ENCODE data around the gene FXYD4. TPM values are rescaled to one million over a fixed set of nuclear protein-coding genes. Genes with fewer than 3 reads are reported as not detected.
A peak's percentile ranks its signal among the peaks of the same experiment; 100 is the strongest.

FXYD4 gene
- total and polyA plus RNA-seq, 2 donors, result 0.95 TPM; not detected in 1

DNA sequence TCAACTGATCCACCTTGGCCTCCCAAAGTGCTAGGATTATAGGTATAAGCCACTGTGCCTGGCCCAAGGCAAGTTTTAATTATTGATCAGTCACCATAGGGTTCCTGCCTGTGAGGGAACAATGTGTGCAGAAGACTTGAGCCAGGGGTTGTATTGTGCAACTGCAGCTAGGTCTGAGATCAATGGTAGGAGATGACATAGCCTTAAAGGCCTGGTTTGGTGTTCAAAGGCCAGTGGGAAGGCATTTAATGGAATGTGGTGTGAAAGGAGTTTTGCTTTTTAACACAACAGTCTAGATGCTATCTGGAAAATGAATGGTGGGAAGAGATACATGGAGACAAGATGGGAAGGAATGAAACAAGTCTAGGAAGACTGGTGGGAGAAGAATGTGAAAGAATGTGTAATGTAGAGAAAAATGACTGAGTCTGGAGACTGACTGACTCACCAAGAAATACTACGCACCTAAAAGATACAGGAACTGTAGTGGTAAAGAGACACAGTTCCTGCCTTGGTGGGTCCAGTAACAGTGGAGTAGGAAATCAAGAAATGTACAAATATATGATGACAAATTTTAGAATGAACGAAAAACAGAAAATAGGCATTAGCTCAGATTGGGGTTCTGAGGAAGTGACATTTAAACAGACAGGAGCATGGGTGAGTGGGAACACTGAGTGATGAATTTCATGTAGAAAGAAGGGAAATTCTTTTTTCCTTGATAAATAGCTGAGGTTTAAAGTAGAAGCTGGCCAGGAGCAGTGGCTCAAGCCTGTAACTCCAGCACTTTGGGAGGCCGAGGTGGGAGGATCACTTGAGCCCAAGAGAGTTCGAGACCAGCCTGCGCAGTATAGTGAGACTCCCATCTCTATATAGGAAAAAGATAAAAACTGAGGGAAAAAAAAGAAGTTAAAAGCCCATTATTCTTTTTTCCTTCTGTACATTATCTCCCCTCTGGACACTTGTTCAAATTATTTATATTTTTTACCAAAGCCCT is 28.2 kb downstream of the FXYD4 start:
- H3K4me3 ChIP-seq (ENCODE audit: low read depth, low read length), result no peak overlapping the region
- H3K4me1 ChIP-seq (ENCODE audit: insufficient read depth), result peaks cover 2% of the 10 kb centered on the region
- no peak for DNase-seq (ENCODE audit: extremely low spot score)
- 89% methylated on average over 5 of the region's 5 CpGs for WGBS
- peak overlapping the region; percentile 5 for H3K27ac ChIP-seq (ENCODE audit: low read depth)
- no peaks in the 10 kb centered on the region for H3K36me3 ChIP-seq (ENCODE audit: insufficient read depth)

DNA sequence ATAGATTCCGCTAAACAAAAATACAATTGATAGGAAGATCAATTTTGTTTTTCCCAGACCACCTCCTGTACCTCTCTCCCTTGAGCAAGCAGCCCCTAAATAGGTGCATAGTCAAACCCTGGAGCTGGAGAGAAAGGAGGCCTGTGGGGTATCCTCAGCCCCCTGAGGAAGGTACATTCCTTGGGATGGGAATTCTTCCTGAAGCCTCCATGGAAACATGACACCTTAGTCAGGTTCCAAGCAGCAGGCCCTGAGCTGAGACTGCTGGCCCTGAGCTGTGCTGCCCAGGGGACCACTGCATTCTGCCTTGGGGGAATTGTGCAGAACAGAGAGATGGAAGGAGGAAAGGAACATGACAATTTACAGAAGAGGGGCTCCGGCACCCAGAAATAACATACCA is 30.2 kb downstream of the FXYD4 start:
- DNase-seq (ENCODE audit: extremely low spot score), result no peak
- Histone ChIP-seq H3K36me3 (ENCODE audit: insufficient read depth) (no peaks in the 10 kb centered on the region), H3K4me1 (ENCODE audit: insufficient read depth) (peaks cover 4% of the 10 kb centered on the region), H3K4me3 (ENCODE audit: low read depth, low read length) (no peak overlapping the region), H3K27ac (ENCODE audit: low read depth) (no peak overlapping the region)
- WGBS, result 93% methylated on average over 2 of the region's 2 CpGs

DNA sequence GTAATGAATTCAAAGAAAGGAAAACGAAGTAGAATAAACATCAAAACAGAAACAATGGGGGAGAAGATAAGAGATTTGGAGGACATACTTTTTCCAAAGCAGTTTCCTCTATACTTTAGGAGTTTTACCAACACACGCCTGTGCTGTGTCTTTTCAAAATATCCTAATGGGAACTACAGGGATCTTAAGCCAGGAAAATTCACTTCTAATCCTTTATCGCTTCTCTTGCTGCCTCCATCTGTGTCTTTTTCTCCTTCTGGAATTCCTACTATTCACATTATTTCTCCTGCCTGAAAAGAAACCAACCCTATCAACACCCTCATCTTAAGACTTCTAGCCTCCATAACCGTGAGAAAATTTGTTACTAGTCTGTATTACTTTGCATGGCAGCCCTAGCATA is 30.7 kb downstream of the FXYD4 start:
- Histone ChIP-seq H3K27ac (ENCODE audit: low read depth) (no peak overlapping the region), H3K4me3 (ENCODE audit: low read depth, low read length) (no peak overlapping the region), H3K4me1 (ENCODE audit: insufficient read depth) (peaks cover 4% of the 10 kb centered on the region), H3K36me3 (ENCODE audit: insufficient read depth) (no peaks in the 10 kb centered on the region)
- WGBS, result 58% methylated on average over 4 of the region's 4 CpGs
- no peak for DNase-seq (ENCODE audit: extremely low spot score)

DNA sequence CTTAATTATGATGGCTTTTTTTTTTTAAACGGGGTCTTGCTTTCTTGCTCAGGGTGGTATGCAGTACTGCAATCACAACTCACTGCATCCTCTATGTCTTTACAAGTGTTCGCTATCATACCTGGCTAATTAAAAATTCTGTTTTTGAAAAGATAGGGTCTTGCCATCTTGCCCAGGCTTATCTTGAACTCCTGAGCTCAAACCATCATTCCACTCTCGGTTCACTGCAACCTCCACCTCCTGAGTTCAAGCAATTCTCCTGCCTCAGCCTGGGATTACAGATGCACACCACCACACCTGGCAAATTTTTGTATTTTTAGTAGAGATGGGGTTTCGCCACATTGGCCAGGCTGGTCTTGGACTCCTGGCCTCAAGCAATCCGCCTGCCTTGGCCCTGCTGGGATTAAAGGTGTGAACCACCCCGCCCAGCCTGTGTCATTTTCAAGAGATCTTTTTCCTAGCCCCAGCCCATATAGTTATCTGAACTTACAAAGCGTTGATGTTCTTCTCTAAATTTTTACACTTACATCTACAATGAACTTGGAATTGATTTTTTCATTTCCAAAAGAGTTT is 31.5 kb downstream of the FXYD4 start:
- no peaks in the 10 kb centered on the region for H3K36me3 ChIP-seq (ENCODE audit: insufficient read depth)
- DNase-seq (ENCODE audit: extremely low spot score), result no peak
- no peak overlapping the region for H3K27ac ChIP-seq (ENCODE audit: low read depth)
- H3K4me3 ChIP-seq (ENCODE audit: low read depth, low read length), result no peak overlapping the region
- peaks cover 4% of the 10 kb centered on the region for H3K4me1 ChIP-seq (ENCODE audit: insufficient read depth)
- WGBS, result 85% methylated on average over 7 of the region's 7 CpGs

DNA sequence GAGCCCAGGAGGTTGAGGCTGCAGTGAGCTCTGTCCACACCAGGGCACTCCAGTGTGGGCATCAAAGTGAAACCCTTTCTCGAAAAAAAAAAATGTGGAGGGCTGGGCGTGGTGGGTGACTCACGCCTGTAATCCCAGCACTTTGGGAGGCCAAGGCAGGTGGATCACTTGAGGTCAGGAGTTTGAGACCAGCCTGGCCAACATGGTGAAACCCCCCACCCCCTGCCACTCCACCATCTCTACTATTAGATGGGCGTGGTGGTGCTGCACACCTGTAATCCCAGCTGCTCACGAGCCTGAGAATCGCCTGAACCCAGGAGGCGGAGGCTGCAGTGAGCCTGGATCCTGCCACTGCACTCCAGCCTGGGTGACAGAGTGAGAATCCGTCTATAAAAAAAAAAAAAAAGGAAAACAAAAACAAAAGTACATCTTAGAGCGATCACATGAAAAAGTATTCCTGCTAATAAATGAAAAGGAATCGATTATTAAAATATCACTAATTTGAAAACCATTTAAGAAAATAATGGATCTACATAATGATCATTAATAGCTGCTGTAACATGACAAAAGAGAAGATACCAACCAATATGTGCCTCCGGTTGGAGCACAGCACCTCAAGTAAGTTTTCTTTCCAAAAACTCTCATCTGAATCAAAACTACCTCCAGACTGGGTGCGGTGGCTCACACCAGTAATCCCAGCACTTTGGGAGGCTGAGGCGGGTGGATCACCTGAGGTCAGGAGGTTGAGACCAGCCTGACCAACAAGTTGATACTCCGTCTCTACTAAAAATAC is 32.7 kb downstream of the FXYD4 start:
- peaks cover 4% of the 10 kb centered on the region for H3K4me1 ChIP-seq (ENCODE audit: insufficient read depth)

DNA sequence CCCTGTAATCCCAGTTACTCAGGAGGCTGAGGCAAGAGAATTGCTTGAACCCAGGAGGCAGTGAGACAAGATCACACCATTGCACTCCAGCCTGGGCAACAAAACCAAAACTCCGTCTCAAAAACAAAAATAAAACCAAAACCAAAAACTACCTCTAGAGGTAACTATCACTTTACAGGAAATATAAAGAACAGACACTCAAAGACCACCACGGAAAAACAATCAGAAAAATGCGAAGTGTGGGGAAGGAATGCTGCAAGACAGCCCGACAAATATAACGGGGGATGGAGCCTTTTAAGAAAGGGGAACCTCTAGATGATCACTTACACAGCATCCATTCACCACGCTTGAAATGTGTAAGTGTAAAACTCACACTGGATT is 33.3 kb downstream of the FXYD4 start:
- H3K36me3 ChIP-seq (ENCODE audit: insufficient read depth), result no peaks in the 10 kb centered on the region
- H3K27ac ChIP-seq (ENCODE audit: low read depth), result no peak overlapping the region
- WGBS, result 71% methylated on average over 6 of the region's 6 CpGs
- DNase-seq (ENCODE audit: extremely low spot score), result no peak
- H3K4me3 ChIP-seq (ENCODE audit: low read depth, low read length), result no peak overlapping the region
- H3K4me1 ChIP-seq (ENCODE audit: insufficient read depth), result peaks cover 4% of the 10 kb centered on the region

More for the DNA sequence above, 32.7 kb downstream of the FXYD4 start:
- no peak overlapping the region for H3K4me3 ChIP-seq (ENCODE audit: low read depth, low read length)
- no peak for DNase-seq (ENCODE audit: extremely low spot score)
- 77% methylated on average over 14 of the region's 14 CpGs for WGBS
- H3K36me3 ChIP-seq (ENCODE audit: insufficient read depth), result no peaks in the 10 kb centered on the region
- no peak overlapping the region for H3K27ac ChIP-seq (ENCODE audit: low read depth)

DNA sequence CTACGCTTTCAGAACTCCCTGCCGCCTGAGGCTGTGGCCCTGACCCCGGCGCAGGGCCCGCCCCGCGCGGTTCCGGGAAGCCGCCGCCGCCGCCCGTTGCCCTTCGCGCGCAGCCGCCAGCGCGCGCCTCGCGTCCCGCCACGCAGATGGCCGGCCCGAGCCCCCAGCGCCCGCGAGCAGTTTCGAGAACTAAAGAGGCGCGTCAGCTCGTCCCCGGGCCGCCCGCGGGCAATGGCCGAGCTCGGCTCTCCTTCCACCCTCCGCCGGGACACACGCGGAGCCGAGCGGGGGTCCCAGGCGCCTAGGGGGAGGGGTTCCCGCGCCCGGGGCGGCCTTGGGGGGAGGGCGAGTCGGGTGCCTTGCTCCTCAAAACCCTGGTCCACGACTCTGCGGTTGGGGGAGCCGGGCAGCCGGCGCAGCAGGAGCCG is 35.7 kb downstream of the FXYD4 start:
- H3K36me3 ChIP-seq (ENCODE audit: insufficient read depth), result no peaks in the 10 kb centered on the region
- H3K4me3 ChIP-seq (ENCODE audit: low read depth, low read length), result peak overlapping the region; percentile 91
- peaks cover 4% of the 10 kb centered on the region for H3K4me1 ChIP-seq (ENCODE audit: insufficient read depth)
- DNase-seq (ENCODE audit: extremely low spot score), result no peak
- WGBS, result under 1% methylated on average over 59 of the region's 59 CpGs
- H3K27ac ChIP-seq (ENCODE audit: low read depth), result peak overlapping the region; percentile 100

DNA sequence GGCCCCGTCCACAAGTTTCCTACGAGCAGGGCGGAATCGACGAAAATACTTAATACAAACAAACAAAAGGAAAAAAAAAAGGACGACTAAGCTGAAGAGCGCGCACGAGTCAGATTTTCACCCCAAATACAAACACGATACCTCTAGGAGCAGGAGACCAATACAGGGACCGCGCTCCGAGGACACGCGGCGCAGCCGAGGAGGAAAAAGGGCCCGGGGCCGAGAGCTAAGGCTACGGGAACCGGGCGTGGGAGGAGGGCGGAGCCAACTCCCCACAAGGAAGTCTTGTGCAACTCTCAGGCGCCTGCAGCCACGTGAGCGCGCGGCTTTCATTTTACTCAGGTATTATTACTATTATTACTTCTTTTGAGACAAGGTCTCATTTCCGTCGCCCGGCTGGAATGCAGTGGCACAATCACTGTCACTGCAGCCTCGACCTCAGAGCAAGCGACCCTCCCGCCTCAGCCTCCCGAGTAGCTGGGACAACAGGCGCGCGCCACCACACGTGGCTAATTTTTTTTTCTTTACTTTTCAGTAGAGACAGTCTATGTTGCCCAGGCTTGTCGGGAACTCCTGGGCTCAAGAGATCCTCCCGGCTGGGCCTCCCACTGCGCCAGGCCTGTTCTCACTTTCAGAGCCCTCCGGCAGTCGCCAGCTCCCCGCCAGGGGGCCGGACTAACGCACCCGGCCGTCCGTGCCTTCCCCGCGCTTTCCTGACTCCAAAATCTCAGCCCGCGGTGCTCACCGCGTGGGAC is 36.3 kb downstream of the FXYD4 start:
- peaks cover 4% of the 10 kb centered on the region for H3K4me1 ChIP-seq (ENCODE audit: insufficient read depth)
- peak; percentile 74 for DNase-seq (ENCODE audit: extremely low spot score)

DNA sequence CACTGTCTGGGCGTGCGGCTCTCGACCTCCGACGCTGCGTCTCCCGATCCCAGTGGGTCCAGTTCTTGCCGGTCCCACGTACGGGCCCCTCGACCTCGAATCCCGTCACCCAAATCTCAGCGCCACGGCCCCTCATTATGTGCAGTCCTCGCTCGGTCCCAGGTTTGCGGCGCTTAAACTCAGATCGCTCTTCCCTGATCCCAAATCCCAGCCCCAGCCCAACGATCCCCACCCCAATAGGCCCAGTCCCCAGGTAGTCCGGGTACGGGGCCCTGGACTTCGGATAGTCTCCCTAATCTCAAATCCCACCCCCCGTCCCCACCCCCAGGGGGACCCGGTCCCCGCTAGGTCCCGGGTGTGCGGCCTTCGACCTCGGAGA is 36.9 kb downstream of the FXYD4 start:
- DNase-seq (ENCODE audit: extremely low spot score), result no peak
- H3K4me1 ChIP-seq (ENCODE audit: insufficient read depth), result peaks cover 4% of the 10 kb centered on the region
- under 1% methylated on average over 31 of the region's 31 CpGs for WGBS
- H3K4me3 ChIP-seq (ENCODE audit: low read depth, low read length), result peak overlapping the region; percentile 91
- H3K36me3 ChIP-seq (ENCODE audit: insufficient read depth), result no peaks in the 10 kb centered on the region
- H3K27ac ChIP-seq (ENCODE audit: low read depth), result peak overlapping the region; percentile 100

More for the DNA sequence above, 36.3 kb downstream of the FXYD4 start:
- H3K36me3 ChIP-seq (ENCODE audit: insufficient read depth), result no peaks in the 10 kb centered on the region
- peak overlapping the region; percentile 91 for H3K4me3 ChIP-seq (ENCODE audit: low read depth, low read length)
- H3K27ac ChIP-seq (ENCODE audit: low read depth), result peak overlapping the region; percentile 100
- WGBS, result under 1% methylated on average over 56 of the region's 56 CpGs

DNA sequence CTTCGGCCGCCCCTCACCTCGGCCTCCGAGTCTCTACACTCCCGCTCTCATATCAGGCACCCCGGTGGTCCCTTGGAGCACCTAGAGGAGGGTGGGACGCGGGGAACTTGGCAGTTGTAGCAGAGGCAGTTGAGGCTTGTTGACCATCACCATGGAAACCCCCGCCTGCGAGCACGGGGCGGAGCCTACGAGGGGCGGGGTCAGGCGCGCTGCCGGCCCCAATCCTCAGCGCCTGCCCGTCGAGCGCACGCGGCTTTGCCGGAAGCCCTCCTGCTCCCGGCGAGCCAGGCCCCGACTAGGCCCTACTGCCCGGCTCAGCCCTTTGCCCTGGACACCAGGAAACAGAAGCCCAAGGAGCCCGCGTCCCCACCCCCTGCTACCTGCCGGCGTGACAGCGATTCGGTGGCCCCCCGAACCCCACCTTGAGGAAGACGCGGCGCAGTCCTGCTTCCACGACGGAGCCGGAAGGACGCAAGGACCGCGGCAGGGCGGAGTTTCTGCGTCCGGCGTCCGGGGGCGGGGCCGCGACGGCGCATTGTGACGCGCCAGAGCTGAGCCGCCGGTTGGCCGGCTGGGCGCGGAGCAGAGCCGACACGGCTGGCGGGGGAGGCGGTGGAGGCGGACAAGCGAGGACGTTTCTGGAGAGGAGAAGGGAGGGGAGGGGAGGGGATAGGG is 37.4 kb downstream of the FXYD4 start, which contains the start of gene HNRNPF:
TSS of gene HNRNPF (minus strand) at position 477 of the 675 bp plus-strand sequence. CDS start 21,302 bp downstream, outside the sequence.
- Histone ChIP-seq H3K36me3 (ENCODE audit: insufficient read depth) (no peaks in the 10 kb centered on the region), H3K4me3 (ENCODE audit: low read depth, low read length) (peak within 1 kb of the TSS; percentile 91), H3K4me1 (ENCODE audit: insufficient read depth) (peaks cover 4% of the 10 kb centered on the region), H3K27ac (ENCODE audit: low read depth) (peak within 1 kb of the TSS; percentile 100)
- WGBS, result under 1% methylated on average over 68 of the region's 68 CpGs
- DNase-seq (ENCODE audit: extremely low spot score), result peak; percentile 91

DNA sequence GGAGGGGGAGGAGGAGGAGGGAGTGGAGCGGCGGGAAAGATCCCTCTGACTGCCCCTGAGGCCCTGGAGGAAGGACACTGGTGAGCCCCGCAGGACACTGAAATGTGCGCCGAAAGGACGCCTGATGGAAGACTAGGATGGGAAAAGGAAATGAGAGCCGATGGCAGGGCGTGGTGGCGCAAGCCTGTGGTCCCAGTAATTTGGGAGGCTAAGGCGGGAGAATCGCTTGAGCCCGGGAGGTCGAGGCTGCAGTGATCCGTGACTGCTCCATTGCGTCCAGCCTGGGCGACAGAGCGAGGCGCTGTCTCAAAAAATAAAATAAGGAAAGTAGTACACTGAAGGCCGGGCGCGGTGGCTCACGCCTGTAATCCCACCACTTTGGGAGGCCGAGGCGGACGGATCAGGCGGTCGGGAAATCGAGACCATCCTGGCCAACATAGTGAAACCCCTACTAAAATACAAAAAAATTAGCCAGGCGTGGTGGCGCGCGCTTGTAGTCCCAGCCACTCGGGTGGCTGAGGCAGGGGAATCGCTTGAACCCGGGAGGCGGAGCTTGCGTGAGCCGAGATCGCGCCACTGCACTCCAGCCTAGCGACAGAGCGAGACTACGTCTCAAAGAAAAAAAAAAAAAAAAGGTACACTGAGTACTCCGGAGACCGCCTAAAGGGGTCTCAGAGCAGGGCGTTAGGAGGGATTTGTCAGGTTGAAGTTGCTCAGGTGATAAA is 38.1 kb downstream of the FXYD4 start:
- peak overlapping the region; percentile 91 for H3K4me3 ChIP-seq (ENCODE audit: low read depth, low read length)

DNA sequence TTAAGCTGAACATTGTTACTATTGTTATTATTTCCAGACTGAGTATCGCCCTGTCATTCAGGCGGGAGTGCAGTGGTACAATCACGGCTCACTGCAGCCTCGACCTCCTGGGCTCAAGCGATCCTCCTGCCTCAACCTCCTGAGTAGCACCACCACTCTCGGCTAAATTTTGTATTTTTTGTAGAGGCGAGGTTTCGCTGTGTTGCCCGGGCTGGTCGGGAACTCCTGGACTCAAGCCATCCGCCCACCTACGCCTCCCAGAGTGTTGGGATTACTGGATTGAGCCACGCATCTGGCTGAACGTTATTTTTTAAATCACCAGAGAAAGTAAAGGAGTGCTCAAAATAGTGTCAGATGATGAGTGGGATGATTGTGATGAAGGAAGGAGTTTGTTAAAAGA is 38.9 kb downstream of the FXYD4 start:
- no peaks in the 10 kb centered on the region for H3K36me3 ChIP-seq (ENCODE audit: insufficient read depth)
- 91% methylated on average over 14 of the region's 14 CpGs for WGBS
- peaks cover 2% of the 10 kb centered on the region for H3K4me1 ChIP-seq (ENCODE audit: insufficient read depth)
- no peak for DNase-seq (ENCODE audit: extremely low spot score)
- no peak overlapping the region for H3K27ac ChIP-seq (ENCODE audit: low read depth)
- H3K4me3 ChIP-seq (ENCODE audit: low read depth, low read length), result no peak overlapping the region

More for the DNA sequence above, 38.1 kb downstream of the FXYD4 start:
- no peak for DNase-seq (ENCODE audit: extremely low spot score)
- Histone ChIP-seq H3K27ac (ENCODE audit: low read depth) (peak overlapping the region; percentile 80), H3K36me3 (ENCODE audit: insufficient read depth) (no peaks in the 10 kb centered on the region), H3K4me1 (ENCODE audit: insufficient read depth) (peaks cover 2% of the 10 kb centered on the region)
- 5% methylated on average over 46 of the region's 46 CpGs for WGBS
